ENCODE results near the gene CYTH3. TPM values are rescaled to one million over a fixed set of nuclear protein-coding genes. Genes with fewer than 3 reads are reported as not detected.

The CYTH3 gene
- total RNA-seq, 2 experiments from 2014 or later = 1.9 to 2.3 TPM

DNA sequence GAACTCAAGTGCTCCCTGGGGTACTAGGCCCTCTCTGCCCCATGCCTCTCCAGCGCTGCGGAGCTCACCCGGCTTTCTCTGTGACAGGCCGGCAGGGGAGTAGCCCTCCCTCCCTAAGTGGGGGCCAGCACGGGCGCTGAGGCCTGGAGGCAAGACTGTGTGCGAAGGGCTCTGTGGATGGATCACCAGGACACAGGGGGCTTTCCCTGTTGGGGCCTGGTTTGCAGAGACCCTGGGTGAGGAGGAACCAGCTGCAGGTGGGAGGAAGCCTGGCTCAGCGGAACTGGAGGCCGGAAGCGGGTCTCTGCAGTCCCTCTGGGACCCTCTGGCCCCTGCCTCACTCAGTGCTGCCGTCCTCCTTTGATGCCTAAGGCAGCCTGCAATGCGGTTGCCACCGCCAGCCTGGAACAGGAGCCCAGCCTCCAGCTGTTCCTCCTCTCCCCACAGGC lies 106.0 kb downstream of the CYTH3 start:
- ChIA-PET POLR2A (no interaction called here), CTCF (no interaction called here)
- H3K27me3 Mint-ChIP-seq (ENCODE audit: low read depth) = no peaks in the 10 kb centered on the region
- H3K9me3 Mint-ChIP-seq (ENCODE audit: insufficient read depth) = no peaks in the 10 kb centered on the region
- peaks cover 3% of the 10 kb centered on the region for H3K36me3 Mint-ChIP-seq (ENCODE audit: low read depth)
- ATAC-seq (no peak), DNase-seq (no peak)
- peaks cover 17% of the 10 kb centered on the region for H3K4me1 Mint-ChIP-seq (ENCODE audit: low read depth)
- no peak overlapping the region for H3K4me3 Mint-ChIP-seq
- no peak overlapping the region for H3K27ac Mint-ChIP-seq

DNA sequence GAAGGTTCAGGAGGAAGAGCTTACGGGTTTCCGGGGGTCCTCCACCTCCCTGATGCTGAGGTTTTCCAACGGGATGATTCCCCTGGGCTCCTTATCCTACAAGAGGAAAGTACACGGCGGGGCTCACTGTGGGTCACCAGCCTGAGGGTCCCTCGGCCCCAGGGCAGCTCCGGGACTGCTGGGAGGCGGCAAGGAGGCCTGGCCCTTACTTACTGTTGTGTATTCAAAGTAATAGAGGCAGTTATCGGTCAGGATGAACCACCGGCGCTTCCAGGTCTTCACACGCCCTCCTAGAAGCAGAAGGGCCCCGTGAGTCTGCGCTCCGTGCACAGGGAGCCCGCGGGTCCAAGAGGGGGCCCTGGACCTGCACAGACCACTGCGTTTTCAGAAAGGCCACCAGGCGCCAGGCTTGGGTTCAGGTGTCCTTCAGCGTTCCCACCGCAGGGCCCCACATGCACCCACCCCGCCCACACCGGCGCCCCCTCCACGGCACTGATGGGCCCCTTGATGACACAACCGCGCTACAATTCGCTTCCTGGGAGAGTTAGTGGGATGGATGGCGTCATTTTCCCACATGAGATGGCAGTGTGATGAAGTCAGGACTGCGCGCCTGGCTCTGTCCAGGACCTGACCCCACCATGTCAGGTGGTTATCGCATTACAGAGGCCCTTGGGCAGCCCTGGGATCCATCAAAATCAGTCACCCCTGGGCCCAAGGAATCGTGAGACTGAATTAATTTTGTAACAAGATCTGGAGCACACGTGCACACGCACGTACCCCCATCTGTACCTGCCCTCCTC lies 106.7 kb downstream of the CYTH3 start:
- Mint-ChIP-seq H3K27ac (no peak overlapping the region), H3K4me1 (ENCODE audit: low read depth) (peaks cover 23% of the 10 kb centered on the region), H3K9me3 (ENCODE audit: insufficient read depth) (no peaks in the 10 kb centered on the region), H3K27me3 (ENCODE audit: low read depth) (no peaks in the 10 kb centered on the region), H3K36me3 (ENCODE audit: low read depth) (peaks cover 9% of the 10 kb centered on the region), H3K4me3 (no peak overlapping the region)
- ChIA-PET POLR2A (no interaction called here), CTCF (no interaction called here)
- ATAC-seq (no peak), DNase-seq (no peak)

DNA sequence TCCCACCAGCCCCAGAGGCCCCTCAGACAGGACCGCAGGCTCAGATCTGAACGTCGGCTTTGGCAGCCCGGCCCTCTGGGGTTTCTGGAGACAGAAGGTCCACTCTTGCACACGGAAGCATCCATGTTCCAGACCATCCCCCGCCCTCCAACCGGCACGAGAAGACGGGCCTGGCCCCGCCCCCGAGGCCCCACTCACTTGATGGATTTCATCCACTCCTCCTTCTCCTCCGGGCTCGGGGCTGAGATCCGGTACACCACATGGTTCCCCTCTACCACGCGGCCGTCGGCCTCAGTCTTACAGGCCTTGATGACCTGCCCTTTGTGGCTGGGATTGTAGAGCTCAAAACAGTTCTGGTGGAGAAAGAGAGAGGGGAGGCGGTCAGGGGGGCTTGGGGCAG lies 107.3 kb downstream of the CYTH3 start:
- Mint-ChIP-seq H3K4me3 (no peak overlapping the region), H3K27ac (no peak overlapping the region), H3K27me3 (ENCODE audit: low read depth) (no peaks in the 10 kb centered on the region), H3K9me3 (ENCODE audit: insufficient read depth) (no peaks in the 10 kb centered on the region), H3K4me1 (ENCODE audit: low read depth) (peaks cover 25% of the 10 kb centered on the region), H3K36me3 (ENCODE audit: low read depth) (peaks cover 14% of the 10 kb centered on the region)
- DNase-seq (no peak), ATAC-seq (no peak)
- POLR2A ChIA-PET = no interaction called here
- CTCF ChIA-PET = no interaction called here

DNA sequence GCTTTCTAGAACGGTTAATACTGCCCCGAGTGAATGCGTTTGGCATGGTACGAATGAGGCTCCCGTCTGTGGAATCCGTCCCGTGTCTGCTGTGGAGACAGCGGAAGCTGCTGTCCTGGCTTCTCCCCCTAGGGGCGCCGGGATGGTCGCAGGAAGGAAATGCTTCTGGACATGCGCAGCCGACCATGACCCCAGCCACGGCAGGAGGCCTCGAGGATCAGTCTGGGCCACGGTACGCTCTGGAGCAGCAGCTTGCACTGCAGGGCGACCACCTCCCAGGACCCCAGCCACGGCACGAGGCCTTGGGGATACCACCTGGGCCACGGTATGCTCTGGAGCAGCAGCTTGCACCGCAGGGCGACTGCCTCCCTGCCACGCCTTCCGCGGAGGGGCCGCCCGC lies 107.9 kb downstream of the CYTH3 start:
- peaks cover 18% of the 10 kb centered on the region for H3K36me3 Mint-ChIP-seq (ENCODE audit: low read depth)
- H3K9me3 Mint-ChIP-seq (ENCODE audit: insufficient read depth) = no peaks in the 10 kb centered on the region
- no peaks in the 10 kb centered on the region for H3K27me3 Mint-ChIP-seq (ENCODE audit: low read depth)
- H3K4me1 Mint-ChIP-seq (ENCODE audit: low read depth) = peaks cover 25% of the 10 kb centered on the region
- ChIA-PET CTCF (no interaction called here), POLR2A (no interaction called here)
- H3K27ac Mint-ChIP-seq = no peak overlapping the region
- no peak for ATAC-seq
- H3K4me3 Mint-ChIP-seq = no peak overlapping the region
- no peak for DNase-seq

DNA sequence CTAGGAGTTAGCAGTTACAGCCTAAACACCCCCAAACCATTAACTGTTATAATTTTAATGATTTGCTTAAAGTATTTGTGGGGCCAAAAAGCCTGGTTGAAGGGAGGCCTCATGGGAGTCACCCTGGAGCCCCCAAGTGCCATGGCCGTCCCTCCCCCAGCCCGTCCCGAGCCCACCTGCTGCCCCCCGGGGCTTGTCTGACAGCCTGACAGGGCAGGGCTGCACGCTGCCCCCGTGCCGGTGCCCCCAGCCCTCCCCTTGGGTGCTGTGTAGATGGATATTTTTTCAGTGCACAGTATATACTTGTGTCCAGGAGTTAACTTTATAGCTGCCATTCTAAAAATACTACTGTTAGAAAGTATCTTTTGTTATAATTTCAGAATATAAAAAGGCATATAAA lies 108.4 kb downstream of the CYTH3 start:
- no peak for DNase-seq
- ChIA-PET CTCF (no interaction called here), POLR2A (no interaction called here)
- H3K9me3 Mint-ChIP-seq (ENCODE audit: insufficient read depth) = no peaks in the 10 kb centered on the region
- no peak overlapping the region for H3K4me3 Mint-ChIP-seq
- no peak for ATAC-seq
- no peak overlapping the region for H3K27ac Mint-ChIP-seq
- peaks cover 22% of the 10 kb centered on the region for H3K36me3 Mint-ChIP-seq (ENCODE audit: low read depth)
- H3K27me3 Mint-ChIP-seq (ENCODE audit: low read depth) = no peaks in the 10 kb centered on the region
- H3K4me1 Mint-ChIP-seq (ENCODE audit: low read depth) = peaks cover 25% of the 10 kb centered on the region

DNA sequence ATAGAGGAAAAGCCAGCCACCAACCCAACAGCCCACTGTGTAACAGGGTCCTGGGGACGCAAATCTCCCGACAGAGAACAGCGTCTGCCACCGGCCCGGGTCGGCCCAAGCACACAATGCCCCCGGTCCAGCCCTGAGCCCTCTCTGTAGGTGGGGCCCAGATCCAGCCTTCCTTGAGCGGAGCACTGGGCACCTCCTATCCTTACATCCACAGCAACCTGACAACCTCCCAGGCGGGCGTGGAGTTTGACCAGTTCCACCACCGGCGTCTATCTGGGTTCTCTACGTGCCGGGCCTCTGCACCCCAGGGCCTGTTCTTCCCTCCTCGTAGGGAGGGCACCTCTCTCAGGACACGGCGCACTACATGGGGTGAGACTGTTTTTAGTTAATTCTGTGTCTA lies 109.0 kb downstream of the CYTH3 start:
- ATAC-seq (no peak), DNase-seq (no peak)
- peaks cover 25% of the 10 kb centered on the region for H3K4me1 Mint-ChIP-seq (ENCODE audit: low read depth)
- H3K27ac Mint-ChIP-seq = no peak overlapping the region
- no peak overlapping the region for H3K4me3 Mint-ChIP-seq
- no peaks in the 10 kb centered on the region for H3K27me3 Mint-ChIP-seq (ENCODE audit: low read depth)
- no peaks in the 10 kb centered on the region for H3K9me3 Mint-ChIP-seq (ENCODE audit: insufficient read depth)
- POLR2A ChIA-PET = no interaction called here
- peaks cover 25% of the 10 kb centered on the region for H3K36me3 Mint-ChIP-seq (ENCODE audit: low read depth)
- CTCF ChIA-PET = no interaction called here

DNA sequence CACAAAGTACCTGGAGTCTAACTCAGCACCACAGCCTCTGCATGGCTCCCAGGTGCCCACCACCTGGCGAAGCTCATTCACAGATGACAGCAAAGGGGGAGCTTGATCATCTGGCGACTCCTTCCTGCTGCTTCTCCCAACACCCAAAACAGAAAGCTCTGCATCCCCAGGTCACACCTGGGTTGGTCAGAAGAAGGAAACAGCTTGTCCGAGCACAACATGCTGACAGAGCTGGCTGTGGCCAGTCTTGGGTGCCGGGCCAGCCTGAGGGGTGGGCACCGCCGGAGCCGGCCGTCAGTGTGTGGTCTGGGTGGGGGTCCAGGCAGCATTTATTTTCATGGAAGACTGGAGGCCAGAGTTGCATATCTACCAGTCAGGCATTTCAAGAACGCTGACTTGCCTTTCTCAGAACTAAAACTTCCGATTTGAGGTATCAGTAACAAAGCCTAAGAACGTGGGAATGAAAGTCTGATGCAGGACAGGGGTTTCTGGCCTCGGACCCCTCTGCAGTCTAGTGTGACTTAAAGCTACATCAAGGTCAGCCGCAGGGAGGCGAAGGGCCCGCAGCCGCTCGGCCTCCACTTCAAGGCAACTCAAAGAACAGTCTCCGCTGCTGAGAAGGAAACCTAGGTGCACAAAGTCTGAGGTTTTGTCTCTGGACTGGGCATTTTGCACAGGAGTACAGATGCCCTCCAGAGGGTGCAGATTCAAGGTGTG lies 109.6 kb downstream of the CYTH3 start:
- H3K36me3 Mint-ChIP-seq (ENCODE audit: low read depth) = peaks cover 28% of the 10 kb centered on the region
- CTCF ChIA-PET = no interaction called here

DNA sequence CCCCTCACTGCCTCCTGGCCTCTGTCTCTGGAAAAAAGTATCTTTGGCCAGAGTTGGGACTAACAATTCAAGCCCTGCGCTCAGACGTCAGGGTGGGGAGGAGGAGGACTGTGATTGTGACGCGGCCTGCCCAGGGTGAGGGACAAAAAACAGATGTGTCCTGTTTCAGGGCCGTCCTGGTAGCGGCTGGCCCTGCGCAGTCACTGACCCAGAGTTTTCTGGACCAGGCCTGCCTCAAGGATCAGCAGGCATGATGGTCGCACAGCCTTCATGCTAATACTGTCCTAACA lies 110.1 kb downstream of the CYTH3 start:
- ChIA-PET POLR2A (no interaction called here), CTCF (interaction anchor here (0.8 kb wide), 1 partner anchor 161 kb away, joined by 3 read pairs; no protein-coding TSS in a partner anchor)
- H3K27me3 Mint-ChIP-seq (ENCODE audit: low read depth) = no peaks in the 10 kb centered on the region
- H3K4me1 Mint-ChIP-seq (ENCODE audit: low read depth) = peaks cover 25% of the 10 kb centered on the region
- H3K27ac Mint-ChIP-seq = no peak overlapping the region
- H3K4me3 Mint-ChIP-seq = no peak overlapping the region
- peaks cover 32% of the 10 kb centered on the region for H3K36me3 Mint-ChIP-seq (ENCODE audit: low read depth)
- ATAC-seq (peak; percentile 12), DNase-seq (no peak)
- H3K9me3 Mint-ChIP-seq (ENCODE audit: insufficient read depth) = no peaks in the 10 kb centered on the region

More for the DNA sequence above, 109.6 kb downstream of the CYTH3 start:
- POLR2A ChIA-PET = no interaction called here
- ATAC-seq = no peak
- no peak for DNase-seq
- no peaks in the 10 kb centered on the region for H3K9me3 Mint-ChIP-seq (ENCODE audit: insufficient read depth)
- H3K27ac Mint-ChIP-seq = peak overlapping the region; percentile 57
- H3K4me1 Mint-ChIP-seq (ENCODE audit: low read depth) = peaks cover 25% of the 10 kb centered on the region
- H3K4me3 Mint-ChIP-seq = no peak overlapping the region
- H3K27me3 Mint-ChIP-seq (ENCODE audit: low read depth) = no peaks in the 10 kb centered on the region

DNA sequence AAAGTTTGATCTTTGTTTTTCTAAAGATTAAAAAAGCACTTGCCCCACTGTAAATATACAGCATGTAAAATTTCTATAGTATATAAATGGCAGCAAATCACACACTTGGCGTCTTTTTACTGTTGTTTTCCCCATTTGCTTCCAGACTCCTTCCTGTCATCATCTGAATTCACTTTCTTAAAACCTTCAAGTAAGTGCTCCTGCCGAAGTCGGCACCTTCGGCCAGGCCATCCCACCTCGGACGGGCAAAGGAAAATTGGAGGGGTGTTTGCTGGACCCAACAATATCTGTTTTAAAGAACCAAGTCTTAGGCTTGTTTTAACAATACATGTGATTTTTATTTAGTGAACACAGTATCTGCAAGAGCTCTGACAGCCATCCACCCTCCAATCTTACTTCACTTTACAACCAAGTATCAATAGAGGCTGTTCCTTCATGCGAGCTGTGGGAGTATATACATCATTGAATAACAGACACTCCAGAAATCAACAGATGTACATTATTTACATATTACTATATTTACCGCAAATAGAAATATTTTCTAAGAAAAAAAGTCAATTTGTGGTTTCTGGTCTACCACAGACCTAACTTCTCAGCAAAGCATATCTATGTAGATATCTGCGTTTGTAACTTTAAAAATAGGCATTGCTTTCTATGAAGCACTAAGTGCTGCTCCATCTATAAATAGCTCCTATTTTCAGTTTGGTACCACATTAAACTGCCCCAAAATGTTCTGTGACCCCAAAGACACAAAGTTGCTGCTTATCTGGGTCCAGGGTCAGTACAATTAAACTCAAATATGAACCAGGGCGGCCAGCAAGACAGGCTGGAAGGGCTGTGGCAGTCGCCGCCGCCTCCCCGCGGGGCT lies 110.7 kb downstream of the CYTH3 start:
- no peak for DNase-seq
- ChIA-PET CTCF (interaction anchor here (0.8 kb wide), 1 partner anchor 162 kb away, joined by 3 read pairs; no protein-coding TSS in a partner anchor), POLR2A (no interaction called here)
- no peaks in the 10 kb centered on the region for H3K9me3 Mint-ChIP-seq (ENCODE audit: insufficient read depth)
- no peaks in the 10 kb centered on the region for H3K27me3 Mint-ChIP-seq (ENCODE audit: low read depth)
- no peak overlapping the region for H3K27ac Mint-ChIP-seq
- no peak overlapping the region for H3K4me3 Mint-ChIP-seq
- ATAC-seq = peak; percentile 35
- H3K36me3 Mint-ChIP-seq (ENCODE audit: low read depth) = peaks cover 34% of the 10 kb centered on the region
- H3K4me1 Mint-ChIP-seq (ENCODE audit: low read depth) = peaks cover 25% of the 10 kb centered on the region

DNA sequence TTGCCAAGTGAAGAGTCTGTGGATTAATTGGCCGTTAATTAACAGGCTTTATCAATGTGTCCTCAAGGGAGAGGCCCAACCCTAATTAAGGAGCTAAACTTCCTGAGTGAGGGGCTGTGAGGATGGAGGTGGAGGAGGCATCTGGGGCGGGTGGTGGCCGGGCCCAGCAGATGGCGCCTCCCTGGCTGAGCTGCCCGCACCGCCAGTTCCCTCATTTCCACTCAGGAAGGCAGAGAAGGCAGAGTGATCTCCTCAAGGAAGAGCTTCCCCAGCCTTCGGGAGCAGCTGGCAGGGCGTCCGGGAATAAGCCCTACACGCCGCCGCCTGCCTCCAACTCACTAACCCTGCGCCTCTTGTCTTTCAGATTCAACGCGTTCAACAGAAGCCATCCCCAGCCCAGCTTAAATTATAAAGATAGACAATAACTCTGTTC lies 112.2 kb downstream of the CYTH3 start:
- peaks cover 48% of the 10 kb centered on the region for H3K36me3 Mint-ChIP-seq (ENCODE audit: low read depth)
- no peak for DNase-seq
- ATAC-seq = no peak
- no peak overlapping the region for H3K27ac Mint-ChIP-seq
- H3K4me3 Mint-ChIP-seq = no peak overlapping the region
- ChIA-PET CTCF (no interaction called here), POLR2A (no interaction called here)
- peaks cover 25% of the 10 kb centered on the region for H3K4me1 Mint-ChIP-seq (ENCODE audit: low read depth)
- no peaks in the 10 kb centered on the region for H3K27me3 Mint-ChIP-seq (ENCODE audit: low read depth)
- H3K9me3 Mint-ChIP-seq (ENCODE audit: insufficient read depth) = no peaks in the 10 kb centered on the region

DNA sequence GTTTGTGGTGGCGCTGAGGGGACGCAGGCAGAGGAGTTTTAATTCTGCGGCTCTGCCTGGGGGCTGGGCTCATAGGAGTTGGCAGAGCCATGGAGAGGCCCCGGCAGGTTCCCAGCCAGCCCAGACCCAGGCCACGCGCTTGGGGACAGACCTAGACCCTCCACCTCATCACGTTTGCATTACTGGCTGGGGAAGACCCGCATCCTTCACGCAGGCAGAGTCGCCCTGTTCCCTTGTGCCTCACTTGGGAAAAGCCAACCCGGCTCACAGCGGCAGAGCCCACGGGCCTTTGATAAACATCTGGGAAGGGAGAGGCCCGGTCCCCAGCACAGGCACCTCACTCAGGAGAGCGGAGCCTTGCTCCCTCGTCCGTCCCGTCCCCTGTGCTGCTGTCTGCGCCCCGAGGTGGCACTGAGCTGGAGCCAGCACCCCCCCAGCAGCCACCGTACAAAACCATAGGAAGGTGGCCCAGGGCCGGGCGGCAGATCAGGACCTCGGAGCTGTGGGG lies 112.8 kb downstream of the CYTH3 start:
- peaks cover 25% of the 10 kb centered on the region for H3K4me1 Mint-ChIP-seq (ENCODE audit: low read depth)
- no peaks in the 10 kb centered on the region for H3K9me3 Mint-ChIP-seq (ENCODE audit: insufficient read depth)
- no peak overlapping the region for H3K4me3 Mint-ChIP-seq
- no peaks in the 10 kb centered on the region for H3K27me3 Mint-ChIP-seq (ENCODE audit: low read depth)
- ATAC-seq (no peak), DNase-seq (no peak)
- CTCF ChIA-PET = no interaction called here
- H3K27ac Mint-ChIP-seq = no peak overlapping the region
- POLR2A ChIA-PET = no interaction called here
- peaks cover 53% of the 10 kb centered on the region for H3K36me3 Mint-ChIP-seq (ENCODE audit: low read depth)

DNA sequence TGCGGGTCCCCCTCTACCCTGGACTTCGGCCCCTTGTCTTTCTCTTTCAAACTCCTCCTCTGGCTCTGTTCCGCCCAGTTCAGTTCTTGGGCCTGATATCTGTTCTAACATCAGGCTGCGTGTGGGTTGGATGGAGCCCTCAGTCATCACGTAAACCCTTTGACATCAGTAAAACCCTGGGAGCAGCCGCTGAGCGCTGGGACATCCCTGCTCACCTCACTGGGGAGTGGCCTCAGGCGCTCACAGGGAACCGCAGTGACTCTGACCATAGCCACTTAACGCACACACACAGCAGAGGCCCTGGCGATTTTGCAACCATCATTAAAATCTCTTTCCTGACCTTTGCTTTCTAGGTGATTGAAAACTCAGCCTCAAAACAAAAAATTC lies 113.3 kb downstream of the CYTH3 start:
- H3K36me3 Mint-ChIP-seq (ENCODE audit: low read depth) = peaks cover 53% of the 10 kb centered on the region
- peaks cover 25% of the 10 kb centered on the region for H3K4me1 Mint-ChIP-seq (ENCODE audit: low read depth)
- H3K27me3 Mint-ChIP-seq (ENCODE audit: low read depth) = no peaks in the 10 kb centered on the region
- CTCF ChIA-PET = no interaction called here
- POLR2A ChIA-PET = no interaction called here
- no peak overlapping the region for H3K27ac Mint-ChIP-seq
- ATAC-seq (no peak), DNase-seq (no peak)
- H3K4me3 Mint-ChIP-seq = no peak overlapping the region
- no peaks in the 10 kb centered on the region for H3K9me3 Mint-ChIP-seq (ENCODE audit: insufficient read depth)

Data from activated CD8-positive, alpha-beta T cell treated with anti-CD3 and anti-CD28 coated beads, Interleukin-2, amount 10 ng/mL, durations not matched to agents 7 days and 5 days (primary cell).